BE2C (cell line): ENCODE measurements around the gene SGPP1.
A peak's percentile ranks its signal among the peaks of the same experiment; 100 is the strongest.

Experiments
- DNase-seq: peaks from one replicate; pipeline ENCODE4 v3.0.0-alpha.2; 2020
- H3K27me3 ChIP-seq: fragments of 250-450 bp; sonication (Bioruptor Pico); 2 replicates; pipeline ENCODE4 v1.5.1; 2020; ENCODE audit warnings: mild to moderate bottlenecking
- H3K36me3 ChIP-seq: fragments of 250-450 bp; sonication (Bioruptor Pico); 2 replicates; pipeline ENCODE4 v1.5.1; 2020; ENCODE audit warnings: mild to moderate bottlenecking
- H3K4me1 ChIP-seq: fragments of 250-450 bp; sonication (Bioruptor Pico); 2 replicates; pipeline ENCODE4 v1.5.1; 2020
- H3K4me3 ChIP-seq: 2 replicates; pipeline ENCODE4 v1.5.1; 2011; ENCODE audit warnings: low read depth, low read length
- H3K9me3 ChIP-seq: fragments of 250-450 bp; sonication (Bioruptor Pico); 2 replicates; pipeline ENCODE4 v1.5.1; 2020
- CTCF ChIP-seq: IDR thresholded peaks from 2 replicates; pipeline ENCODE4 v1.5.1; 2012; ENCODE audit warnings: mild to moderate bottlenecking, low read depth, low read length

Gene SGPP1

GRCh38 chr14:63735720-63736119 is 7.9 kb upstream of the SGPP1 start:
- no peaks in the 10 kb centered on the region for H3K9me3 ChIP-seq
- DNase-seq: no peak
- no peaks in the 10 kb centered on the region for H3K36me3 ChIP-seq
- TF ChIP-seq CTCF: no peak
- H3K4me3 ChIP-seq: no peak overlapping the region
- no peaks in the 10 kb centered on the region for H3K4me1 ChIP-seq
- no peaks in the 10 kb centered on the region for H3K27me3 ChIP-seq

GRCh38 chr14:63730659-63731058 is 2.8 kb upstream of the SGPP1 start:
- Histone ChIP-seq H3K9me3 (no peaks in the 10 kb centered on the region), H3K4me1 (peaks cover 4% of the 10 kb centered on the region; the same call in 1 of the 2 replicates), H3K36me3 (no peaks in the 10 kb centered on the region), H3K27me3 (0 out of 2 replicates have a peak, but pooled peaks cover 3% of the 10 kb centered on the region), H3K4me3 (no peak overlapping the region)
- no peak for DNase-seq
- TF ChIP-seq CTCF: no peak

GRCh38 chr14:63727231-63727735 is 582 bp downstream of the SGPP1 start:
- Histone ChIP-seq H3K4me3 (peak overlapping the region; percentile 97), H3K36me3 (no peaks in the 10 kb centered on the region), H3K27me3 (0 out of 2 replicates have a peak, but pooled peaks cover 3% of the 10 kb centered on the region), H3K9me3 (no peaks in the 10 kb centered on the region), H3K4me1 (peaks cover 6% of the 10 kb centered on the region; the same call in 1 of the 2 replicates)
- TF ChIP-seq CTCF: no peak
- DNase-seq: peak; percentile 52

- no peak for DNase-seq
- peaks cover 6% of the 10 kb centered on the region; the same call in 1 of the 2 replicates for H3K4me1 ChIP-seq
- H3K36me3 ChIP-seq: no peaks in the 10 kb centered on the region
- no peak for TF ChIP-seq CTCF
- H3K27me3 ChIP-seq: 0 out of 2 replicates have a peak, but pooled peaks cover 3% of the 10 kb centered on the region
- no peaks in the 10 kb centered on the region for H3K9me3 ChIP-seq
- H3K4me3 ChIP-seq: peak overlapping the region; percentile 97
These were observed 1.4 kb downstream of the SGPP1 start for GRCh38 chr14:63726499-63726898.

GRCh38 chr14:63725786-63726460 is 1.9 kb downstream of the SGPP1 start:
- Histone ChIP-seq H3K27me3 (0 out of 2 replicates have a peak, but pooled peaks cover 3% of the 10 kb centered on the region), H3K9me3 (no peaks in the 10 kb centered on the region; the same call in 1 of the 2 replicates), H3K4me1 (peaks cover 6% of the 10 kb centered on the region; the same call in 1 of the 2 replicates), H3K36me3 (no peaks in the 10 kb centered on the region), H3K4me3 (peak overlapping the region; percentile 97)
- no peak for DNase-seq
- TF ChIP-seq CTCF: no peak

GRCh38 chr14:63717702-63718101 is 10.2 kb downstream of the SGPP1 start:
- Histone ChIP-seq H3K4me3 (no peak overlapping the region), H3K9me3 (peaks cover 7% of the 10 kb centered on the region), H3K27me3 (no peaks in the 10 kb centered on the region), H3K4me1 (0 out of 2 replicates have a peak, but pooled peaks cover 3% of the 10 kb centered on the region), H3K36me3 (no peaks in the 10 kb centered on the region; the same call in none of the 2 replicates)
- TF ChIP-seq CTCF: no peak
- DNase-seq: no peak
